ENCODE data around the gene SORCS2.

GRCh38 chr4:7353046-7353790, 160.9 kb downstream of the SORCS2 start:
- TF ChIP-seq CTCF (IDR thresholded peaks at IDR 0.05), result no peak
- no peak for TF ChIP-seq POLR2A (IDR thresholded peaks at IDR 0.05)

Data from right lobe of liver (tissue), 4 donors.